ENCODE results near the gene TCERG1L.
A peak's percentile ranks its signal among the peaks of the same experiment; 100 is the strongest.

The TCERG1L gene

GRCh38 chr10:131211559-131211958 lies 100.0 kb downstream of the TCERG1L start:
- no peaks in the 10 kb centered on the region for H3K9me3 Mint-ChIP-seq
- H3K4me1 Mint-ChIP-seq: no peaks in the 10 kb centered on the region
- no peaks in the 10 kb centered on the region for H3K27me3 Mint-ChIP-seq
- no peak overlapping the region for H3K27ac Mint-ChIP-seq
- no peak overlapping the region for H3K4me3 Mint-ChIP-seq
- H3K36me3 Mint-ChIP-seq: no peaks in the 10 kb centered on the region
- CTCF ChIA-PET: no interaction called here
- DNase-seq: no peak

GRCh38 chr10:131211146-131211545 lies 100.4 kb downstream of the TCERG1L start:
- Mint-ChIP-seq H3K27me3 (no peaks in the 10 kb centered on the region), H3K4me3 (no peak overlapping the region), H3K36me3 (no peaks in the 10 kb centered on the region), H3K4me1 (no peaks in the 10 kb centered on the region), H3K9me3 (no peaks in the 10 kb centered on the region), H3K27ac (no peak overlapping the region)
- CTCF ChIA-PET: no interaction called here
- DNase-seq: peak; percentile 5

GRCh38 chr10:131210181-131210580 lies 101.3 kb downstream of the TCERG1L start:
- Mint-ChIP-seq H3K27me3 (no peaks in the 10 kb centered on the region), H3K9me3 (no peaks in the 10 kb centered on the region), H3K4me3 (no peak overlapping the region), H3K4me1 (no peaks in the 10 kb centered on the region), H3K27ac (no peak overlapping the region), H3K36me3 (no peaks in the 10 kb centered on the region)
- DNase-seq: no peak
- CTCF ChIA-PET: no interaction called here

GRCh38 chr10:131207584-131208532 lies 103.7 kb downstream of the TCERG1L start:
- Mint-ChIP-seq H3K27ac (no peak overlapping the region), H3K9me3 (peaks cover 2% of the 10 kb centered on the region)

DNA sequence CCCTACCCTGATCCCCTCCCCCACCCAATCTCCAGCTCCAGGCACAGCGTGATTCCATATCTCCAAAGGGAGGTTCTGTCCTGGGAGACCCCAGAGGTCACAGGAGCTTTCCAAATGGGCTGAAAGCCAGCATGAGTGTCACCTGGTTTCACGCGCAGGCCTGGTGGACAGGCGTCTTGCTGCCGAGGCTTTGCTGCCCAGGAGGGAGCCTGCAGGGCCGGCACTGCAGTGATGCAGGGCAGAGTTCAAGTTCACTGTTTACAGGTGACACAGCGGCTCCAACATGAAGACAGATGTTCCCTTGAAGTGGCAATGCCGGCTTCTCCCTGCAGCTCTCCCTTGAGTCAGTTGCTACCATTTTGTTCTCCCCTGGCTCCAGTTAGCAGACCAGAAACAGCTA lies 104.3 kb downstream of the TCERG1L start:
- Mint-ChIP-seq H3K9me3 (peaks cover 2% of the 10 kb centered on the region), H3K4me1 (no peaks in the 10 kb centered on the region), H3K4me3 (no peak overlapping the region), H3K27ac (no peak overlapping the region), H3K27me3 (no peaks in the 10 kb centered on the region), H3K36me3 (no peaks in the 10 kb centered on the region)
- DNase-seq: peak; percentile 11
- CTCF ChIA-PET: no interaction called here

More at GRCh38 chr10:131207584-131208532, 103.7 kb downstream of the TCERG1L start:
- peak; percentile 11 for DNase-seq
- no peaks in the 10 kb centered on the region for H3K27me3 Mint-ChIP-seq
- CTCF ChIA-PET: no interaction called here
- no peaks in the 10 kb centered on the region for H3K4me1 Mint-ChIP-seq
- H3K36me3 Mint-ChIP-seq: no peaks in the 10 kb centered on the region
- H3K4me3 Mint-ChIP-seq: no peak overlapping the region

DNA sequence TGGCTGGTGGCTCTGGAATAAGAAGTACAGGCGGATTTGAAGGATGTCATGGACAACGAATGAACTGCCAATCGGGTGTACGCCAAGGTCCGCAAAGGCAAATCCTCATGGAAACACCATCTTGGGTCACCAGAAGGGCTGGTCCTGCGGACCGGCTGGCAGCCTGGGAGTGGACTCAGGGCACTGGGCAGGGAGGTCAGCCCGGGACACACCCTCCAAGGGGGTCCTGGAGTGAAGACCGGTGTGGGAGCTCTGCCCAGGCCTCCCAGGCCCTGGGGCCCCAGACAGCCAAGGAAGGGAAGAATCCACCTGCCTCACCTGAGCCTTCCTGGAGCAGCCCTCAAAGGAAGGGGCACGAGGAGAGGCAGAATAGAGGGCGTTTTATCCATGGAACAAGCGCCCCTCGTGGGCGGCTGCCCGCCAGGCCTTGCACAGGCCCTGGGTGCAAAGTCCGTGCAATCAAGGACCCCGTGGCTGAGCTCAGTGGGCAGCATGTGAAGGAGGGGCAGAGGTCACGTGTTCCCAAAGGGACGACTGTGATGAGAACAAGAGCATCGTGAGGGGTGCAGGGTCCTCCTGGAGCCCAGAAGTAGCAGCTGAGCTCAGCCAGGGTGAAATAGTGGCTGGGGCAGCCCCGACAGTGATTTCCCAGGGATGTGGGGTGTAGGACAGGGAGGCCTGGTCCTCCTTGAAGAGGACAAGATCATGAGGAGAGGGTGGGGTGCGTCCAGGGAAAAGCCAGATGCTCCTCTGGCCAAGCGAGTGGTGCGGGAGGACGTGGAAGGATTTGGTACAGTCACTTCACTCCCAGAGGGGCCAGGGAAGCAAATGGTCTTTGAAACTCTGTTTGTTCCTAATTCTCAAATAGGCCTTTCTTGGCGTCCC lies 105.2 kb downstream of the TCERG1L start:
- peaks cover 2% of the 10 kb centered on the region for H3K9me3 Mint-ChIP-seq
- CTCF ChIA-PET: no interaction called here

GRCh38 chr10:131205556-131205955 lies 106.0 kb downstream of the TCERG1L start:
- peaks cover 2% of the 10 kb centered on the region for H3K9me3 Mint-ChIP-seq
- H3K27ac Mint-ChIP-seq: no peak overlapping the region
- no peaks in the 10 kb centered on the region for H3K36me3 Mint-ChIP-seq

More for the DNA sequence above, 105.2 kb downstream of the TCERG1L start:
- H3K36me3 Mint-ChIP-seq: no peaks in the 10 kb centered on the region
- no peak for DNase-seq
- H3K27ac Mint-ChIP-seq: no peak overlapping the region
- no peak overlapping the region for H3K4me3 Mint-ChIP-seq
- H3K4me1 Mint-ChIP-seq: no peaks in the 10 kb centered on the region
- H3K27me3 Mint-ChIP-seq: no peaks in the 10 kb centered on the region

DNA sequence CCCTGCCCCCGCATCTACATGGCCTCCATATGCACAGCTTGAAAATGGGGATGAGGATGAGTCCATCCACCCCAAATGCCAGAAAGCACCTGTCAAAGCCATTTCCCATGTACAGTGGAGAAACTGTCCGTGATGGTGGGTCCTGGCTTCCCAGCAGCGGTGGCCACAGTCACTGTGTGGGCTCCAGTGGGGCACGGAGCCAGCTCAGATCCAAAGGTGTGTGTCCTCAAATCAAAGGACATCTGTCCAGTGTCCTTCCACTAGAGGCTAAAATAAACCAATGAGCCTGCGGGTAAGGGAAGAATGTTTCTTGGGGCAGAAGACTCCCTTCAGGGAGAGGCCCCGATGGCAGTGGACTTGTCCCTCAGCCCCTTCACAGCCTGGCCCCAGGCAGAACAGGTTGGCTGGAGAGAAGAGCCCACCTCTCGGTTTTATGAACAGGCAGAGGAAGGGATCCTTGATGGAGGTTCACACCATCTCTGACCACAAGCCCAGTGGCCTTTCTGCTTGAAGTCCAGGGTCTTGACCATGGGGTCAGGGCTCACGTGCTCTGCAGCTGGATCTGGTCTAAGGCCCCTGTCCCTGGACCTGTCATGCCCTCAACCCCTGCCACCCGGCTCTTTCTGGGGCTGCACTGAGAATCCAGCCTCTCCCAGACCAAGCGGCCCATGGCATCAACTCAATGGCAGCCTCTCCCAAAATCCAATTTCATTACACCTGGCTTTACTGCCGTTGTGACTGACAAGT lies 106.9 kb downstream of the TCERG1L start:
- H3K4me3 Mint-ChIP-seq: no peak overlapping the region
- peaks cover 2% of the 10 kb centered on the region for H3K9me3 Mint-ChIP-seq
- H3K27me3 Mint-ChIP-seq: peaks cover 3% of the 10 kb centered on the region
- CTCF ChIA-PET: no interaction called here
- no peak overlapping the region for H3K27ac Mint-ChIP-seq
- no peaks in the 10 kb centered on the region for H3K4me1 Mint-ChIP-seq
- DNase-seq: no peak
- no peaks in the 10 kb centered on the region for H3K36me3 Mint-ChIP-seq

More at GRCh38 chr10:131205556-131205955, 106.0 kb downstream of the TCERG1L start:
- Mint-ChIP-seq H3K4me3 (no peak overlapping the region), H3K4me1 (no peaks in the 10 kb centered on the region), H3K27me3 (no peaks in the 10 kb centered on the region)
- no peak for DNase-seq
- CTCF ChIA-PET: no interaction called here

GRCh38 chr10:131203456-131204357 lies 107.8 kb downstream of the TCERG1L start:
- H3K36me3 Mint-ChIP-seq: no peaks in the 10 kb centered on the region
- H3K4me1 Mint-ChIP-seq: no peaks in the 10 kb centered on the region
- peaks cover 3% of the 10 kb centered on the region for H3K27me3 Mint-ChIP-seq
- CTCF ChIA-PET: no interaction called here
- H3K27ac Mint-ChIP-seq: no peak overlapping the region
- no peak for DNase-seq
- peaks cover 2% of the 10 kb centered on the region for H3K9me3 Mint-ChIP-seq
- H3K4me3 Mint-ChIP-seq: no peak overlapping the region

DNA sequence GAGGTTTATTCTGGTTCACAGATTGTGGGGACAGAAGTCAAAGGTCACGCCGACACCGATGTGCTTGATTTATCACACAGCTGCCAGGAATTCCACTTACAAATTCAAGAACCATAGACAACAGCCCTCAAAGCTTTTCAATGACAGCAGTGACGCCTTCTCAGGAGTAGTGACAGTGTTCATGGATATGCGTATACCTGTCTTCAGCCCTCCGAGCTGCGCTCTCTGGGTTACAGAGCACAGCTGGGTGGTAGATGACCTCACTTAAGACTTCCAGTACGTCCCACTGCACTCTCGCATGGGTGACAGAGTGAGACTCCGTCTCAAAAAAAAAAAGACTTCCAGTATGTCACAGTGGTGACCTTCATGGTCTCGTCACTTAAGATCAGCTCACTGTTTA lies 108.5 kb downstream of the TCERG1L start:
- CTCF ChIA-PET: no interaction called here
- H3K9me3 Mint-ChIP-seq: peaks cover 2% of the 10 kb centered on the region
- H3K36me3 Mint-ChIP-seq: no peaks in the 10 kb centered on the region
- H3K27me3 Mint-ChIP-seq: peaks cover 3% of the 10 kb centered on the region
- no peaks in the 10 kb centered on the region for H3K4me1 Mint-ChIP-seq
- no peak overlapping the region for H3K4me3 Mint-ChIP-seq
- no peak overlapping the region for H3K27ac Mint-ChIP-seq
- DNase-seq: no peak

- Mint-ChIP-seq H3K27me3 (peaks cover 3% of the 10 kb centered on the region), H3K4me1 (no peaks in the 10 kb centered on the region), H3K27ac (no peak overlapping the region), H3K4me3 (no peak overlapping the region), H3K36me3 (no peaks in the 10 kb centered on the region), H3K9me3 (peaks cover 2% of the 10 kb centered on the region)
- DNase-seq: no peak
- CTCF ChIA-PET: no interaction called here
Measured at GRCh38 chr10:131201741-131202515, 109.6 kb downstream of the TCERG1L start.

GRCh38 chr10:131200856-131201470 lies 110.6 kb downstream of the TCERG1L start:
- H3K36me3 Mint-ChIP-seq: no peaks in the 10 kb centered on the region
- no peaks in the 10 kb centered on the region for H3K4me1 Mint-ChIP-seq
- H3K27me3 Mint-ChIP-seq: peaks cover 3% of the 10 kb centered on the region
- no peak overlapping the region for H3K4me3 Mint-ChIP-seq
- H3K27ac Mint-ChIP-seq: no peak overlapping the region
- H3K9me3 Mint-ChIP-seq: peaks cover 4% of the 10 kb centered on the region
- CTCF ChIA-PET: no interaction called here
- DNase-seq: no peak

All from activated naive CD4-positive, alpha-beta T cell treated with anti-CD3 and anti-CD28 coated beads, Interleukin-2, amount 10 ng/mL, durations not matched to agents 7 days and 5 days (primary cell).